ENCODE results near the gene RAB42.

DNA sequence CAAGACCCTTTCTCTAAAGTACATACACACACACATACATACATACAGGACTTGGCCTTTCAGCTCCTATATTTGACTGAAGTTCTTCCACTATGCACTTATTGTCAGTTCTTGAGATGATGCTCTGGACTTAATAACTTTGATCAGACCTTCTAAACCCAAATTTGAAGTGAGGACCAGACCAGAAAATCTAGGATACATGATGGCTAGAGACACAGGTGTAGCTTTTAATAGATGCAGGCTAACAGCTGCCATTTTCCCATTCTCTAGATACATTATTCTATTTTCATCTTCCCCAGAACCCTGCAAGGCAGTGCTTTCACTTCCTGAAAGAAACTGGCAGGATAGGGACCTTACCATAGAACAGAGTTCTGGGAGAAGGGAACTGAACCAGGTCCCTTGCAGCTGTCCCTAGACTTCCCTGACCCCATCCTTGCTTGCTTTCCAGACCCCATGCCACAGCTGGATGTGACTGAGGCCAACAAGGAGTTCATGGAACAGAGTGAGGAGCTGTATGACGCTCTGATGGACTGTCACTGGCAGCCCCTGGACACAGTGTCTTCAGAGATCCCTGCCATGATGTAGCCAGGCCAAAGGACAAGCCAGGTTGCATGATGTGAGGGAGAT, 14.9 kb upstream of the RAB42 start:
- TF ChIP-seq, protein P1, sequence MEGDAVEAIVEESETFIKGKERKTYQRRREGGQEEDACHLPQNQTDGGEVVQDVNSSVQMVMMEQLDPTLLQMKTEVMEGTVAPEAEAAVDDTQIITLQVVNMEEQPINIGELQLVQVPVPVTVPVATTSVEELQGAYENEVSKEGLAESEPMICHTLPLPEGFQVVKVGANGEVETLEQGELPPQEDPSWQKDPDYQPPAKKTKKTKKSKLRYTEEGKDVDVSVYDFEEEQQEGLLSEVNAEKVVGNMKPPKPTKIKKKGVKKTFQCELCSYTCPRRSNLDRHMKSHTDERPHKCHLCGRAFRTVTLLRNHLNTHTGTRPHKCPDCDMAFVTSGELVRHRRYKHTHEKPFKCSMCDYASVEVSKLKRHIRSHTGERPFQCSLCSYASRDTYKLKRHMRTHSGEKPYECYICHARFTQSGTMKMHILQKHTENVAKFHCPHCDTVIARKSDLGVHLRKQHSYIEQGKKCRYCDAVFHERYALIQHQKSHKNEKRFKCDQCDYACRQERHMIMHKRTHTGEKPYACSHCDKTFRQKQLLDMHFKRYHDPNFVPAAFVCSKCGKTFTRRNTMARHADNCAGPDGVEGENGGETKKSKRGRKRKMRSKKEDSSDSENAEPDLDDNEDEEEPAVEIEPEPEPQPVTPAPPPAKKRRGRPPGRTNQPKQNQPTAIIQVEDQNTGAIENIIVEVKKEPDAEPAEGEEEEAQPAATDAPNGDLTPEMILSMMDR (IDR thresholded peaks at IDR 0.05; ENCODE audit: low read depth, low read length): no peak
- TF ChIP-seq EZH2phosphoT487 (IDR thresholded peaks at IDR 0.05; ENCODE audit: low read depth): no peak
